HCT116 (cell line): ENCODE results near the gene ITGAL. TPM values are rescaled to one million over a fixed set of nuclear protein-coding genes. Genes with fewer than 3 reads are reported as not detected.

Experiments
- ATAC-seq: fragments of 200-7000 bp; cut with Tn5 transposase; 2 replicates; pipeline ENCODE4 v1.9.1; 2020; ENCODE audit warnings: mild to moderate bottlenecking, moderate library complexity
- BruUV-seq: library from RNA; stranded (reverse); fragments of 400-500 nt; replicated peaks from 2 replicates; lab custom pipeline; 2021; lab: Mats Ljungman, UMichigan
- CTCF ChIA-PET: fragments of 300-600 bp; sonication (Branson Sonifier 250); formaldehyde crosslinking; loops from one replicate; lab custom pipeline; 2021; ENCODE audit warnings: antibody characterized with exemption; lab: Charles Lee
- POLR2A ChIA-PET: fragments of 300-600, 350-600 bp; sonication (Branson Sonifier 250); formaldehyde crosslinking; loops from one replicate; lab custom pipeline; 2021; ENCODE audit warnings: antibody characterized with exemption; lab: Charles Lee
- RAD21 ChIA-PET, 2 experiments: fragments of 300-600 bp; sonication (Branson Sonifier 250); formaldehyde crosslinking; loops; one replicate each; lab custom pipeline; 2023; ENCODE audit warnings: low total read pairs in 2 of 2; ENCODE audit not compliant: uncharacterized antibody in 2 of 2, unreplicated experiment in 2 of 2, low non-redundant PET in 1 of 2; lab: Charles Lee
- DNase-seq: peaks from one replicate; pipeline ENCODE4 v3.0.0-alpha.2; 2010; ENCODE audit warnings: low read depth, low spot score
- H2AFZ ChIP-seq: fragments of 200-600 bp; shearing (Covaris generic), sonication (generic); 2 replicates; pipeline ENCODE4 v1.6.1; 2017; ENCODE audit warnings: low read depth, mixed run types, mixed read lengths, antibody characterized with exemption, low read length; ENCODE audit not compliant: poor library complexity, severe bottlenecking
- H3K27ac ChIP-seq: 2 replicates; pipeline ENCODE4 v1.5.1; 2012; ENCODE audit warnings: low read depth, low read length
- H3K27me3 ChIP-seq: fragments of 200-600 bp; sonication (generic); 2 replicates; pipeline ENCODE4 v1.6.1; 2016; ENCODE audit warnings: mixed run types, low read length, mixed read lengths; ENCODE audit not compliant: insufficient read depth
- H3K36me3 ChIP-seq, 2 experiments: fragments of 200-500 bp in 1 of 2; fragments of 200-600 bp in 1 of 2; sonication (Bioruptor generic) in 1 of 2; sonication (generic) in 1 of 2; 2 replicates each; pipeline versions ENCODE4 v1.5.1 to v1.6.1; 2014 to 2016; ENCODE audit warnings: low read length in 2 of 2, inconsistent platforms in 1 of 2, mixed read lengths in 1 of 2, mixed run types in 1 of 2; ENCODE audit not compliant: insufficient read depth in 2 of 2, control insufficient read depth in 1 of 2
- H3K4me1 ChIP-seq, 2 experiments: fragments of 200-600 bp in 1 of 2; sonication (generic) in 1 of 2; 2 replicates each; pipeline versions ENCODE4 v1.5.1 to v1.6.1; 2012 to 2017; ENCODE audit warnings: low read length in 2 of 2, inconsistent platforms in 1 of 2, mild to moderate bottlenecking in 1 of 2, mixed read lengths in 1 of 2, mixed run types in 1 of 2, moderate library complexity in 1 of 2; ENCODE audit not compliant: insufficient read depth in 2 of 2, control insufficient read depth in 1 of 2
- H3K4me2 ChIP-seq: fragments of 200-600 bp; sonication (generic); 2 replicates; pipeline ENCODE4 v1.6.1; 2017; ENCODE audit warnings: mixed run types, low read length, mixed read lengths
- H3K4me3 ChIP-seq, 2 experiments: fragments of 200-600 bp in 1 of 2; sonication (generic) in 1 of 2; replicated peaks in 1 of 2; 2 replicates each; pipeline ENCODE4 v1.5.1; 2011 to 2016; ENCODE audit warnings: low read length in 2 of 2, control low read depth in 1 of 2, low read depth in 1 of 2, mild to moderate bottlenecking in 1 of 2, mixed read lengths in 1 of 2, mixed run types in 1 of 2
- H3K79me2 ChIP-seq: fragments of 200-600 bp; sonication (generic); 2 replicates; pipeline ENCODE4 v1.6.1; 2017; ENCODE audit warnings: mild to moderate bottlenecking, mixed run types, low read length, moderate library complexity, mixed read lengths; ENCODE audit not compliant: insufficient read depth
- H3K9ac ChIP-seq: fragments of 200-600 bp; sonication (generic); 2 replicates; pipeline ENCODE4 v1.6.1; 2016; ENCODE audit warnings: low read length, mixed read lengths
- H3K9me2 ChIP-seq: fragments of 200-600 bp; sonication (generic), shearing (Covaris generic); 2 replicates; pipeline ENCODE4 v1.6.1; 2017; ENCODE audit warnings: mixed run types, mild to moderate bottlenecking, moderate library complexity; ENCODE audit not compliant: insufficient read depth
- H3K9me3 ChIP-seq, 2 experiments: fragments of 200-500 bp in 1 of 2; fragments of 200-600 bp in 1 of 2; sonication (Bioruptor generic) in 1 of 2; sonication (generic) in 1 of 2; 2 replicates each; pipeline ENCODE4 v1.6.1; 2014 to 2017; ENCODE audit warnings: low read length in 2 of 2, mixed read lengths in 2 of 2, inconsistent platforms in 1 of 2, low read depth in 1 of 2, mild to moderate bottlenecking in 1 of 2, mixed run types in 1 of 2, moderate library complexity in 1 of 2; ENCODE audit not compliant: control insufficient read depth in 1 of 2, insufficient read depth in 1 of 2
- H4K20me1 ChIP-seq: fragments of 200-600 bp; sonication (generic), shearing (Covaris generic); 2 replicates; pipeline ENCODE4 v1.6.1; 2017; ENCODE audit warnings: mixed run types, mild to moderate bottlenecking, moderate library complexity; ENCODE audit not compliant: insufficient read depth
- CBX3 ChIP-seq: IDR thresholded peaks from 2 replicates; pipeline ENCODE4 v1.6.1; 2012; ENCODE audit warnings: low read depth
- CEBPB ChIP-seq: IDR thresholded peaks from 2 replicates; pipeline ENCODE4 v1.6.1; 2012; ENCODE audit warnings: low read depth
- EZH2phosphoT487 ChIP-seq: fragments of 200-600 bp; IDR thresholded peaks from 2 replicates; pipeline ENCODE4 v1.6.1; 2018; ENCODE audit warnings: antibody characterized with exemption, borderline replicate concordance
- JUND ChIP-seq: IDR thresholded peaks from 2 replicates; pipeline ENCODE4 v1.6.1; 2012
- POLR2A ChIP-seq: IDR thresholded peaks from 2 replicates; pipeline ENCODE4 v1.7.0; 2011; ENCODE audit warnings: borderline replicate concordance; ENCODE audit not compliant: insufficient read depth, insufficient read length; ENCODE audit errors: extremely low read depth
- RAD21 ChIP-seq: IDR thresholded peaks from 2 replicates; pipeline ENCODE4 v1.6.1; 2012; ENCODE audit warnings: low read depth, mild to moderate bottlenecking
- SRF ChIP-seq: IDR thresholded peaks from 2 replicates; pipeline ENCODE4 v1.6.1; 2012; ENCODE audit warnings: low read depth
- TCF7L2 ChIP-seq: IDR thresholded peaks from 2 replicates; pipeline ENCODE4 v1.7.0; 2011; ENCODE audit warnings: borderline replicate concordance, inconsistent platforms; ENCODE audit not compliant: insufficient read depth, insufficient read length; ENCODE audit errors: extremely low read depth
- YY1 ChIP-seq: IDR thresholded peaks from 2 replicates; pipeline ENCODE4 v1.6.1; 2011; ENCODE audit warnings: low read length, low read depth, moderate library complexity, mild to moderate bottlenecking; ENCODE audit not compliant: insufficient replicate concordance; ENCODE audit errors: extremely low read depth
- ZNF274 ChIP-seq: fragments of 200-500 bp; sonication (Bioruptor generic); IDR thresholded peaks from 2 replicates; pipeline ENCODE4 v1.6.1; 2014; ENCODE audit warnings: mild to moderate bottlenecking, low read depth, low read length, inconsistent platforms
- intact Hi-C: fragments of 100-400 bp; cut with micrococcal nuclease; formaldehyde crosslinking; loops from 2 replicates; pipeline ENCODE4 v1.10.0; 2022
- total RNA-seq: library from RNA; stranded (reverse); gene quantifications from one replicate; pipeline ENCODE4 v1.2.1, GENCODE V29; 2021; ENCODE audit not compliant: unreplicated experiment

ITGAL gene
- total RNA-seq, 1 experiment from 2014 or later: 1.4 TPM

GRCh38 chr16:30543067-30543466 is 70.5 kb downstream of the ITGAL start:
- H3K9ac ChIP-seq: no peak overlapping the region
- ATAC-seq: no peak
- no peaks in the 10 kb centered on the region for H3K36me3 ChIP-seq
- BruUV-seq: no TSS peak
- no peaks in the 10 kb centered on the region for H3K9me3 ChIP-seq
- no peak overlapping the region for H3K4me3 ChIP-seq
- no peaks in the 10 kb centered on the region for H4K20me1 ChIP-seq
- no peaks in the 10 kb centered on the region for H3K27me3 ChIP-seq
- no peaks in the 10 kb centered on the region for H3K9me2 ChIP-seq
- H3K79me2 ChIP-seq: no peaks in the 10 kb centered on the region
- H3K4me2 ChIP-seq: no peak overlapping the region
- intact Hi-C loops: no loop called here
- no peak for DNase-seq
- H2AFZ ChIP-seq: no peak overlapping the region
- ChIA-PET RAD21 (no interaction called here), CTCF (no interaction called here), POLR2A (no interaction called here)
- peaks cover 0 to 13% of the 10 kb centered on the region in 2 experiments; a peak in 2 of 4 replicates for H3K4me1 ChIP-seq
- no peak for TF ChIP-seq TCF7L2
- no peak overlapping the region for H3K27ac ChIP-seq

- Histone ChIP-seq H3K4me2 (no peak overlapping the region), H2AFZ (no peak overlapping the region), H3K4me3 (no peak overlapping the region), H3K4me1 (peaks cover 6 to 19% of the 10 kb centered on the region in 2 experiments), H3K9me2 (no peaks in the 10 kb centered on the region), H3K9me3 (no peaks in the 10 kb centered on the region), H3K36me3 (no peaks in the 10 kb centered on the region), H4K20me1 (no peaks in the 10 kb centered on the region), H3K79me2 (no peaks in the 10 kb centered on the region), H3K27me3 (no peaks in the 10 kb centered on the region), H3K27ac (no peak overlapping the region), H3K9ac (no peak overlapping the region)
- ATAC-seq: no peak
- POLR2A ChIA-PET: no interaction called here
- RAD21 ChIA-PET: no interaction called here
- TF ChIP-seq RAD21 (no peak), SRF (no peak), JUND (no peak), EZH2phosphoT487 (no peak), POLR2A (no peak), CBX3 (no peak), ZNF274 (no peak), CEBPB (no peak), YY1 (no peak), TCF7L2 (no peak)
- no peak for DNase-seq
- intact Hi-C loops: no loop called here
- CTCF ChIA-PET: no interaction called here
- no TSS peak for BruUV-seq
Measured at GRCh38 chr16:30546115-30546514, 73.6 kb downstream of the ITGAL start.
